Stimulated activated CD8-positive, alpha-beta memory T cell treated with anti-CD3 and anti-CD28 coated beads, Interleukin-7, amount 100 ng/mL, for 1 hour (primary cell): ENCODE data around the gene ACTL6A.
"Not testable (repeated sequence)": the region's sequence is repeated elsewhere in the genome, so short reads cannot be mapped to it uniquely, and the experiment has no call there.

ENCODE experiments used
- DNase-seq, 2 donors: peaks; one replicate each; pipeline ENCODE4 v3.0.0-alpha.2; 2020; ENCODE audit warnings: low read depth in 2 of 2

ACTL6A gene

DNA sequence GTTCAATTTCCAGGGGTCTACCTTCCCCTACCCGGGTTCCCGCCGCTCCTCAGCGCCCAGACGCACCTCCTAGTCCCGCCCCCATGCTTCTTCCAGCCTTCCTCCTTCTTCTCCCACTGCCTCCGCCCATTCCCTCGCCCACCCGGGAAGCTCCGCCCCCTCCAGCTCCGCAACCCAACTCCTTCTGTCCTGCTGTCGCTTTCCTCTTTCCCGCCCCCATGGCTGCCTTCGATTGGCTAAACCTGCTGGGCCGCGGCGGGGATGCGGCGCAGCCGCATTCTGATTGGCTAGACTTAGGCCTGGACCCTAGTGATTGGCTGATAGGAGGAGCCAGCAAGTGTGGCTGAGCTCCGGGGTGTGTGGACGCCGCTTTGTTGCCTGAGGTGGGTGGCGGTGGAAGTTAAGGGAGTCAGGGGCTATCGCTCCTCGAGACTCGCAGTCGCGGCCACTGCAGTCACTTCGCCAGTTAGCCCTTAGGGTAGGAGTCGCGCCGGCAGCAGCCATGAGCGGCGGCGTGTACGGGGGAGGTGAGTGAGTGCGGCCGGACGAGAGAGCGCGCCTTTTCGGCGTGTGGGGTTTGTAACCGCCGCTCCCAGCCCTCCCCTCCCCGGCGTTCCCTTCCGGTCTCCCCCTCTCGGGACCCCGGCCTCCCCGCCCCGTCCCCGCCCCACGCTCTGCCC is at the start of gene ACTL6A:
Gene ACTL6A (plus strand): TSS at position 336 of the 680 bp plus-strand sequence. CDS start 167 bp downstream, at position 503.
- peak; percentile 96 for DNase-seq

- no peak for DNase-seq
Measured at GRCh38 chr3:179513862-179514261, 48.9 kb upstream of the ACTL6A start.

GRCh38 chr3:179516461-179517251 is 46.1 kb upstream of the ACTL6A start:
- DNase-seq, result not testable (repeated sequence)

DNA sequence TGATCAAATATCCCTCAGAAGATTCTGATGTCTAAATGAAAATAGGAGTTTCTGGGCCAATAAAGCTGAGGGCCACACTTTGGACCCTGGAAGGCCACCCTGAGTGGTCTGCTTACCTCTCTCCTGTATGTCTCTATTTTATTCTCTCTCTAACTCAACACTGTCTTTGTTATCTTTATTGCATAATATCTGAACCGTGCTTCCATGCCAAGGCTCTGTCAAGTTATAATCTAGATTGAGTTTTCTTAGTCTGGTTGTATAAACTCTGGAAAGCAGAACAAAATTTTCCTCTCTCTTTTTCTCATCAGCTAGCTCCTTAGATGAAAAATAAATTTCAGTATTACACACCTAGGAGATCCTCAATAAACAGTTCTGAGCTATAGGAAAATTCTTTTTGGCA is 36.2 kb upstream of the ACTL6A start:
- no peak for DNase-seq

DNA sequence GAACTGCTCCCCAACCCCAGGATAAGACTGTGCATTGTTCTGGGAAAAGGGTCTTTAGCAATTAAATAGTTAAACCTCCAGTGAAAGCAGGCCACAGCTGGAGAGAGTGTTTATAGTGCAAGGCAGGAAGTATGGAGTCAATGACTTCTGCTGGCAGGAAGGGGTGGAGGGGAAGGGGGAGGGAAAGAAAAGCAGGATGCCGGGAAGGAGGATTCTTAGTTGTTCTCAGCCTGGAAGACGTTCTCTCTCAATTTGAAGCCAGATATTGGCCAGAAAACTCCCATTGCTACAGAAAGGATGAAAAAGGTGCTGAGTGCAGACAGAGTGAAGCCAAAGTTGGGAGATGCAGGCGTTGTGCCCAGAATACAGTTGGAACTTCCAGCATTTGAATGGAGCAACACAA is 35.7 kb upstream of the ACTL6A start:
- DNase-seq, result no peak

DNA sequence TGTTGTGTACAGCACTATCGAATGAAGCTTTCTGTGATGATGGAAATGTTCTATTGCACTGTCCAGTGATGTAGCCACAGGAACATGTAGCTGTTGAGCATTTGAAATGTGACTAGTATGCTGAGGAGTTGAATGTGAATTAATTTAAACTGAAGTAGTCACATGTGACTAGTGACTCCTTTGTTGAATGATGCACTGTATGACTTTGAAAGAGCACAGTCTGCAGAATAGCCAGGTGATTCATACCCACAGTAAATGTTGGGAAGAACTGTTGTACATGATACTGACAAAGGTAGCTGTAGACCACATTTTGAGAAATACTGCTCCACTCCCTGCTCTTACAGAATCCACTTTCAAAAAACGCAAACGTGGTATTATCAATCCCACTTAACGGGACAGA is 34.0 kb upstream of the ACTL6A start:
- DNase-seq, result no peak

DNA sequence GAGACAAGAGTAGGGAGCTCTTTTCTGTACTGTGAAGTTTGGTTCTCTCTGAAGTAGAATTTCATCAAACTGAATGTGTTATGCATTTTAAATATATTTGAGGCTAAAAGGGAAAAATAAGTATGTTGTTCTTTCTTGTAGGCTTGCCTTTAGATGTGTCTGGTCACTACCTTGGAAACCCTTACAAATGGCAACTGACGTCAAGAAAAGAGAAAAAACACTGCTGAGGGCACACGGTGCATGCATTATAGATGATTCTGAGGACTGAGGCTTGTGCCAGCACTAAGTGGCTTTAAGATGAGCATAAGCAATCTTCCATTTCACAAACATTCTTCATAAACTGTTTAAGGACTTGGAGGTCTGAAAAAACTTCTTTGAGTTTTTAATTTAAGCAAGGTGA is 31.1 kb upstream of the ACTL6A start:
- DNase-seq, result no peak

GRCh38 chr3:179533274-179533673 is 29.5 kb upstream of the ACTL6A start:
- DNase-seq, result no peak

DNA sequence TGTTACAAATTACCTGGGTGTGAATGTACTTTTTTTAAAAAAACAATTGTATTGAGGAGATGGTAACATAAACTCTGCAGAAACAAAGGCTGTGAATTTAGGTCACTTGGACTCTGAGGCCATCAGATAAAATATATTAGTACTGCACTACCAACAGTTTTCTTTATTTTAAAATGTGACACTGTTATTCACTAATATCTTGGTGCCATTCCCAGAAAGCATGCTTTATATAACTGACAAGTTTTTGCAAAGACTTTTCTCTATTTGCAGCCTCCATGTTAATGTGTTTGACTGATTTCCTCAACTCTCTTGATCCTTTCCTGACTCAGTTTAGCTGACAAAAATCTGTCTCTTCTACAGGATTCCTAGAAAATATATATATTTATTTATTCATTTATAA is 26.5 kb upstream of the ACTL6A start:
- no peak for DNase-seq

DNA sequence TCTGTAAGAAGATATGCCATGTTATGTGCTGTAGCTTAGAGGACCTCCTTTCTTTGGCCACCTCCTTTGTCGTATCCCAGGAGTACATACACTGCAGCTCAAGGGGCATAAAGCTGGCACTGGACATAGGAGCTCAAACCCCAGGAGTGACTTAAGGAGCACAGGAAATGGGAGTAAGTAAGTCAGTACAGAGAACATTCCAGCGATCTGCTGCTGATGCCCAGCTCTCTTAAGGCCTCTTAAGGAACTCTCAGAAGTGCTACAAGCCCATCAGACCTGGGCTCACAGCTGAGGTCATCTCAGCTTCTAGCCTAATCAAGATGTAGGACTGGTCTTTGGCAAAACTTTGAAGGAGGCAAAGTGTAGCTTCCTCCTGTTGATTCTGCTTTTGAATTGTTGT is 21.6 kb upstream of the ACTL6A start:
- no peak for DNase-seq

- DNase-seq, result no peak
Measured at GRCh38 chr3:179541596-179541995, 21.1 kb upstream of the ACTL6A start.

DNA sequence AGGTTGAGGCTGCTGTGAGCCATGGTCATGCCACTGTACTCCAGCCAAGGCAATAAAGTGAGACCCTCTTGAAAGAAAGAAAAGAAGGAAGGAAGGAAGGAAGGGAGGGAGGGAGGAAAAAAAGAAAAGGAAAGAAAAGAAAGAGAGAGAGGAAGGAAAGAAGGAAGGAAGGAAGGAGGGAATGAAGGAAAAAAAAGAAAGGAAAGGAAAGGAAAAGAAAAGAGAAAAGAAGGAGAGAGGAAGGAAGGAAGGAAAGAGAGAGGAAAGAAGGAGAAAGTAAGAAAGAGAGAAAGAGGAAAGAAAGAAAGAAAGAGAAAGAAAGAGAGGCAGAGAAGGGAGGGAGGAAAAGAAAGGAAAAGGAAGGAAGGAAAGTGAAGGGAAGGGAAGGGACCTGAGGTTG is 20.4 kb upstream of the ACTL6A start:
- no peak for DNase-seq

GRCh38 chr3:179544981-179545645 is 17.6 kb upstream of the ACTL6A start:
- DNase-seq, result no peak

GRCh38 chr3:179546814-179547241 is 15.9 kb upstream of the ACTL6A start:
- DNase-seq, result no peak

DNA sequence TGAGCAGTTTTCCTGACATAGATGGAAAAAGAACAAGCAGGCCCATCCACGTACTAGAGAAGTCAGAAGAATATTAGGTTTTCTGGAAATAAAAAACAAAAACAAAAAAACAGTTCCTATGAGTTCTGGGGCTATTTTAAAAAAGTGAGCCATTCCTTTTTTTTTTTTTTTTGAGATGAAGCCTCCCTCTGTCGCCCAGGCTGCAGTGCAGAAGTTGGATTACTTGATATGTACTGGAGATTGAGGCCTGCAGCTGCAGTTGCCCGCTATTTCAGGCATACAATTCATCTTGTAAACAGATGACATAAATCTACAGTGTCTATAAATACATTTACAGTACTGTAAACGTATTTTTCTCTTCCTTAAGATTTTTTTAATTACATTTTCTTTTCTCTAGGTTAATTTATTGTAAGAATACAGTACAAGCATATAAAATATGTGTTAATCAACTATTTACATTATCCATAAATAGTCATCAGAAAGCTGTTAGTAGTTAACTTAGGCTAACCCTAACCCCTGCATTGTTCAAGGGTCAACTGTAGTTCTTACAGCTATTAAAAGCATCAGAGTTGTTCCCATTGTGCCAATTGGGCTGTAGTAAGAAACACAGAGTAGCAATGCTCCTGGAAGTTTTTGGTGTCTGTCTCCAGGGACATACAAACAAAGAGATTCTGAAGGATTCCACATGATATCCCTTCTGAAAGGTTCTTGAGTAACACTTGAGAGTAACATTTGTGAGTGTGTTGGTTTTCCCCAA is 11.2 kb upstream of the ACTL6A start:
- no peak for DNase-seq

DNA sequence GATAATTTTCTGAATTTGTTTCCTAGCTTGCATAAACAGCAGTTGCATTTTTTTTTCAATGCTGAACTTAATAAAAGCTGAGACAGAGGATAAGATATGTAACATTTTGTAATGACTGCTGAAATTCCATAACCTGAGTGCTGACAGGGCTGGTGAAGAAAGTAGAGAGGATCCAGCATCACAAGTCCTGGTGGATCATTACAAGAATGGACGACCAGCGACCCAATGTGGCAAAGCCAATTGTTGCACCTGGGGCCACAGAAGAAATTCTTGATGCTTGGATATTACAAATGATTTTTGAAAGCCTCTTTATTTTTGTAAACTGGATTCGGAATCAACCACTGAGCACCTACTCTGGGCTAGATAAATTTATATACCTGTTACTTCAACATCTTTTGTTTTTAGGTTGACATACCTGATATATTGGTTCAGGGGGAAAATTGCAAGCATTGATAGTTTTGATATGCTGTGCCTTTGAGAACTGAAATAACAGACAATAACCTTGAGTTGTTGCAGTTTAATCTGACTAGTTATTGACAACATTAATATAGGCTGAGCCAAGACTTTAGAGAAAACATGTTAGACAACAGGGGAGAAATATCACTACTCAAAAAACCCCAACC is 3.9 kb upstream of the ACTL6A start:
- peak in 1 of 2 donors; percentile 12 for DNase-seq

GRCh38 chr3:179560791-179561190 is 1.9 kb upstream of the ACTL6A start:
- no peak for DNase-seq

DNA sequence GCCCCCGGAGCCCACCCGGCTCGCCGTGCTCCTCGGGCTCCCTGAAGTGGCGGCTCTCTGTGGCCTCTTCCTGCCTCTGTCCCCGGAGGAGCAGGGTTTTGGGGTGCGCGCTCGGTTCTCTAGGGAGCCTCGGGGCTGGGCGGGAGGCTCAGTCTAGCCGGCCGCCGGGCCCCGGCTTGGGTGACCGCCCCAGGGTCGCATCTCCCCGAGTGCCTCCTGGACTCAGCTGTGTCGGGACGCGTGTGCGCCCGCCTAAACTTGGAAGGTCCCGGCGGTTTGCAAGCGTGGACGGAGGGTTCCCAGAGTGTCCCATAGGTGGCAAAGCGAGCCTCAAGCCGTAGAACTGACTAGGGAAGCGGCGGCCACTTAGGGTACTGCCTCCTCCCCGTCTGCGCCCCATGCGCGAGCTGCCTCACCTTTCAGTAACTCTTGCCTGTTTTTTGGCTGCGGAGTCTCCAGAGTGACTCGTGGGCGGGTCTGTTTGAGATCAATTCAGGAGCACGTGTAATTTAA is 601 bp downstream of the ACTL6A start:
- peak; percentile 25 to 37 for DNase-seq

DNA sequence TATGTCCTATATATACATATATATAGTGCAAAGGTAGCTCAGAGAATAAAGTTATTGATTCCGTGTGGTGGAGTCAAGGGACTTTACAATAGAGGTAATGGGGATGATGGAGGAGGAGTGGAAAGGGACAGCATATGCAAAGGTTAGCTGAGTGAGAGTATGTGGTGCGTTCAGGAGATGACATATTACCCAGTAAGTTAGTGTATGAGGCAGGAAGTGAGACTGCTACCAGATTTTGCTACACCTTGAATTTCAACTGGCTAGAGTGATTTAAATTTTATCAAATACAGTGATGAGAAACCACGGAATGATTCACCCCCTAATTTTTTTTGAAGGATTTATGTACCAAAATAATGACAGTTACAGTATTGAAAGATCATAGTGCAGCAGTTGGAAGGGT is 2.8 kb downstream of the ACTL6A start:
- DNase-seq, result no peak

DNA sequence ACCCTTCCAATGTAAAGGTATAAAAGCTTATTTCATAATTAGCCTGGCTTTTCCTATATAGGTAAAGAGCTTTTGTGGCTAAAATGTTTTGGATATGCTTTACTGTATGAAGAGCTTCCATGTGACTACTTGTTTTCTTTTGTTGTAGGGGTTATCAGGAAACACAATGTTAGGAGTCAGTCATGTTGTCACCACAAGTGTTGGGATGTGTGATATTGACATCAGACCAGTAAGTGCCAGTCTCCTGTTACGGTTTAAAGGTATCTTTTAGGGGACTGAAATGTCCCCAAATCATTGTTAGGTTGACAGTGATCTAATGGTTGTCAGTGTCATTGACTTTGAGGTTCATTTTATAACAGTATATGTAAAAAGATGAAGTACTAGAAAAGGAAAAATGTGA is 18.3 kb downstream of the ACTL6A start:
- no peak for DNase-seq

- no peak for DNase-seq
Measured at GRCh38 chr3:179589143-179589542, 26.4 kb downstream of the ACTL6A start.
